Measurements from ENCODE around the gene MYH7. TPM values are rescaled to one million over a fixed set of nuclear protein-coding genes. Genes with fewer than 3 reads are reported as not detected.

MYH7 gene
- total and polyA plus RNA-seq, 2 donors from 2014 or later: 0.06 to 1.6 TPM

- intact Hi-C loops (cut with DNase I): loop anchor here (5.0 kb wide), 1 partner anchor 91 kb away; no protein-coding TSS in a partner anchor
- H3K27me3 ChIP-seq (ENCODE audit: control insufficient read depth, insufficient read depth, low read length): no peaks in the 10 kb centered on the region
- peaks cover 0 to 10% (median 5%) of the 10 kb centered on the region in 3 donors for H3K4me1 ChIP-seq (ENCODE audit: control insufficient read depth in 2 of 3, insufficient read depth in 2 of 3, low read depth in 1 of 3, low read length in 3 of 3)
- H3K27ac ChIP-seq (ENCODE audit: low read depth in 2 of 2, low read length in 2 of 2): no peak overlapping the region
- TF ChIP-seq CTCF (IDR thresholded peaks at IDR 0.05; ENCODE audit: borderline replicate concordance, extremely low read depth, insufficient read depth): no peak
- H3K9me3 ChIP-seq (ENCODE audit: control insufficient read depth in 2 of 3, insufficient read depth in 1 of 3, low read length in 3 of 3): no peaks in the 10 kb centered on the region
- DNase-seq (no peak), FAIRE-seq (no peak)
- peaks cover 7 to 27% (median 15%) of the 10 kb centered on the region in 3 donors for H3K36me3 ChIP-seq (ENCODE audit: control insufficient read depth in 2 of 3, insufficient read depth in 3 of 3, low read length in 3 of 3)
- H3K4me3 ChIP-seq (ENCODE audit: low read length in 3 of 3): no peak overlapping the region
- H3K9ac ChIP-seq (ENCODE audit: low read length in 3 of 3): peak overlapping the region in 1 of 3 donors; percentile 94
Observed at GRCh38 chr14:23470947-23471346, 35.5 kb upstream of the MYH7 start.

GRCh38 chr14:23469906-23470403 is 34.5 kb upstream of the MYH7 start:
- Histone ChIP-seq H3K4me1 (ENCODE audit: control insufficient read depth in 2 of 3, insufficient read depth in 2 of 3, low read depth in 1 of 3, low read length in 3 of 3) (peaks cover 0 to 10% (median 5%) of the 10 kb centered on the region in 3 donors), H3K36me3 (ENCODE audit: control insufficient read depth in 2 of 3, insufficient read depth in 3 of 3, low read length in 3 of 3) (peaks cover 6 to 17% (median 6%) of the 10 kb centered on the region in 3 donors), H3K27me3 (ENCODE audit: control insufficient read depth, insufficient read depth, low read length) (no peaks in the 10 kb centered on the region), H3K9me3 (ENCODE audit: control insufficient read depth in 2 of 3, insufficient read depth in 1 of 3, low read length in 3 of 3) (no peaks in the 10 kb centered on the region), H3K27ac (ENCODE audit: low read depth in 2 of 2, low read length in 2 of 2) (peak overlapping the region; percentile 60 to 84), H3K4me3 (ENCODE audit: low read length in 3 of 3) (peak overlapping the region; percentile 92 to 100 (median 99)), H3K9ac (ENCODE audit: low read length in 3 of 3) (peak overlapping the region; percentile 94 to 100 (median 99))
- DNase-seq (no peak), FAIRE-seq (no peak)
- TF ChIP-seq CTCF (IDR thresholded peaks at IDR 0.05; ENCODE audit: borderline replicate concordance, extremely low read depth, insufficient read depth): no peak
- intact Hi-C loops (cut with DNase I): loop anchor here (5.0 kb wide), 1 partner anchor 92 kb away; no protein-coding TSS in a partner anchor

GRCh38 chr14:23469127-23469905 is 33.9 kb upstream of the MYH7 start, which contains the start of gene NGDN:
Gene NGDN (plus strand): TSS chr14:23469703. CDS start chr14:23469716, 13 bp downstream.
- Histone ChIP-seq H3K27me3 (ENCODE audit: control insufficient read depth, insufficient read depth, low read length) (no peaks in the 10 kb centered on the region), H3K9me3 (ENCODE audit: control insufficient read depth in 2 of 3, insufficient read depth in 1 of 3, low read length in 3 of 3) (no peaks in the 10 kb centered on the region), H3K4me3 (ENCODE audit: low read length in 3 of 3) (peak within 1 kb of the TSS; percentile 92 to 100 (median 99)), H3K36me3 (ENCODE audit: control insufficient read depth in 2 of 3, insufficient read depth in 3 of 3, low read length in 3 of 3) (peaks cover 3 to 13% (median 6%) of the 10 kb centered on the region in 3 donors), H3K27ac (ENCODE audit: low read depth in 2 of 2, low read length in 2 of 2) (peak within 1 kb of the TSS; percentile 60 to 84), H3K9ac (ENCODE audit: low read length in 3 of 3) (peak within 1 kb of the TSS; percentile 94 to 100 (median 99)), H3K4me1 (ENCODE audit: control insufficient read depth in 2 of 3, insufficient read depth in 2 of 3, low read depth in 1 of 3, low read length in 3 of 3) (peaks cover 0 to 10% (median 5%) of the 10 kb centered on the region in 3 donors)
- peak; percentile 99 for FAIRE-seq
- TF ChIP-seq CTCF (IDR thresholded peaks at IDR 0.05; ENCODE audit: borderline replicate concordance, extremely low read depth, insufficient read depth): peak; percentile 79
- intact Hi-C loops (cut with DNase I): no loop called here
- DNase-seq: peak; percentile 96 to 100 (median 98)

All from kidney (tissue), 14 donors.